Measurements from ENCODE around the gene DSCAM. TPM values are rescaled to one million over a fixed set of nuclear protein-coding genes. Genes with fewer than 3 reads are reported as not detected.

The DSCAM gene
- total RNA-seq, 1 donor from 2014 or later = 4.4 TPM

- Mint-ChIP-seq H3K27me3 (ENCODE audit: unreplicated experiment) (no peaks in the 10 kb centered on the region), H3K4me3 (ENCODE audit: unreplicated experiment) (no peak overlapping the region), H3K27ac (ENCODE audit: unreplicated experiment) (no peak overlapping the region), H3K4me1 (ENCODE audit: low read depth, unreplicated experiment) (no peaks in the 10 kb centered on the region), H3K36me3 (ENCODE audit: unreplicated experiment) (peaks cover 14% of the 10 kb centered on the region), H3K9me3 (ENCODE audit: unreplicated experiment) (peaks cover 2% of the 10 kb centered on the region)
- no peak for DNase-seq
- no peak for TF ChIP-seq CTCF (IDR thresholded peaks at IDR 0.05; ENCODE audit: partially characterized antibody, unreplicated experiment)
Measured at GRCh38 chr21:39965026-39965425, 881.9 kb downstream of the DSCAM start.

DNA sequence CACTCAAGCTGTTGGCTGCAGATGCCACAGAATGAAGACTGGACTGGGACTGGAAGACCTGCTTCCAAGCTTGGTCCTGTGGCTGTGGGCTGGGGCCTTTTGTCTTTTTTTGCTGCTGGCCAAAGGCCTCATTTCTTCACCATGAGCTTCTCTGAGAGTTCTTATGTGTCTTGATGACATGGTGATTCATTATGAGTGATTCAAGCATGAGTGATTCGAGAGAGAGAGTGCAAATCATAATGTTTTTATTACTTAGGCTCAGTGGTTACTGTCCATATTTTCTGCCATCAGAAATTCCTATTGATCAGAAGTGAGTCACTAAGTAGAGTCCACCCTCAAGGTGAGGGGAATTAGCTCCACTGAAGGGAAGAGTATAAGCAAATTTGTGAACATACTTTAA lies 885.7 kb downstream of the DSCAM start:
- no peak overlapping the region for H3K27ac Mint-ChIP-seq (ENCODE audit: unreplicated experiment)
- peaks cover 3% of the 10 kb centered on the region for H3K9me3 Mint-ChIP-seq (ENCODE audit: unreplicated experiment)
- no peak for DNase-seq
- no peaks in the 10 kb centered on the region for H3K27me3 Mint-ChIP-seq (ENCODE audit: unreplicated experiment)
- H3K4me3 Mint-ChIP-seq (ENCODE audit: unreplicated experiment) = no peak overlapping the region
- H3K4me1 Mint-ChIP-seq (ENCODE audit: low read depth, unreplicated experiment) = no peaks in the 10 kb centered on the region
- peaks cover 16% of the 10 kb centered on the region for H3K36me3 Mint-ChIP-seq (ENCODE audit: unreplicated experiment)
- TF ChIP-seq CTCF (IDR thresholded peaks at IDR 0.05; ENCODE audit: partially characterized antibody, unreplicated experiment) = no peak

Small RNA genes lying within 50 kb of the gene (microRNA-seq; reads per million reads assigned to microRNA genes)
- not detected for gene MIR4760 (ENCODE audit: unreplicated experiment)
